NB4 (cell line): ENCODE results near the gene PPFIBP2.

Source experiments
- CTCF ChIP-seq: IDR thresholded peaks from one replicate; pipeline ENCODE4 v1.5.1; 2012; ENCODE audit warnings: low read depth, low read length
- MYC ChIP-seq: IDR thresholded peaks from 2 replicates; pipeline ENCODE4 v1.6.1; 2011; ENCODE audit warnings: low read depth, low read length
- POLR2A ChIP-seq: IDR thresholded peaks from 2 replicates; pipeline ENCODE4 v1.6.1; 2011; ENCODE audit warnings: mild to moderate bottlenecking; ENCODE audit not compliant: insufficient read length; ENCODE audit errors: extremely low read depth

GRCh38 chr11:7642747-7643146 is 128.9 kb downstream of the PPFIBP2 start:
- no peak for TF ChIP-seq CTCF
- no peak for TF ChIP-seq POLR2A
- TF ChIP-seq MYC, result no peak
